Measurements from ENCODE around the gene ABCA10. TPM values are rescaled to one million over a fixed set of nuclear protein-coding genes. Genes with fewer than 3 reads are reported as not detected.

The ABCA10 gene
- total and polyA plus RNA-seq, 2 experiments from 2014 or later, result 0.11 to 0.23 TPM

DNA sequence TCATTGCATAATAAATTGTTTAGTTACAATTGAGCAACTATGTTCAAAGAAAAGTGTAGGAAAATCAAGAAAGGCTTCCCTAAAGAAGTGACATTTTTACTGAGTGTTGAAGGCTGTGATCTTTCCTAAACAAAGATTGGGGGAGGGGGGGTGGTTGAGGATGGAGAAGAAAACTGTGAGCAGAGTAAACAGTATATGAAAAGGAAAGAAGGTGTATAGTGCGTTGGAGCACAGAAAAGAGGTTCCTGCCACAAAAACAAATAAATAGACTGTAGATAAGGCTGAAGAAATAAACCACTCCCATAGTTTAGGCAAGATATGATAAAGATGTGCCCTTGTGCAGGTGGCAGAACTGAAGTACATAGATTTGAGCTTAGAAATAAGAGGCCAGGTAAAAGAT lies 8.5 kb downstream of the ABCA10 start:
- H3K4me1 ChIP-seq (ENCODE audit: insufficient read depth), result peaks cover 5% of the 10 kb centered on the region; the same call in 1 of the 2 replicates
- H3K9me2 ChIP-seq (ENCODE audit: insufficient read depth), result no peaks in the 10 kb centered on the region
- 85 to 93% methylated on average over 1 of the region's 1 CpG for WGBS, 2 experiments (ENCODE audit: low coverage in 1 of 2, low lambda C conversion rate in 2 of 2, missing lambda C conversion rate in 2 of 2)
- no peaks in the 10 kb centered on the region for H3K79me2 ChIP-seq (ENCODE audit: insufficient read depth)
- H4K20me1 ChIP-seq (ENCODE audit: insufficient read depth), result no peaks in the 10 kb centered on the region
- no peak overlapping the region for H3K4me2 ChIP-seq (ENCODE audit: unreplicated experiment)
- H3K9me3 ChIP-seq (ENCODE audit: low read depth), result no peaks in the 10 kb centered on the region
- no peak overlapping the region for H3K27ac ChIP-seq
- H3K4me3 ChIP-seq, result no peak overlapping the region
- H3K36me3 ChIP-seq (ENCODE audit: low read depth), result no peaks in the 10 kb centered on the region
- no peak overlapping the region for H2AFZ ChIP-seq
- no peaks in the 10 kb centered on the region for H3F3A ChIP-seq (ENCODE audit: insufficient read depth)
- H3K27me3 ChIP-seq (replicated peaks; ENCODE audit: insufficient read depth), result no peaks in the 10 kb centered on the region
- in situ Hi-C loops (cut with MboI), result no loop called here
- DNase-seq, result no peak
- TF ChIP-seq EZH2phosphoT487 (IDR thresholded peaks at IDR 0.05; ENCODE audit: insufficient read depth, low read depth) (no peak), EZH2 (IDR thresholded peaks at IDR 0.05; ENCODE audit: insufficient read depth, poor library complexity, severe bottlenecking) (no peak)
- no peak overlapping the region for H3K9ac ChIP-seq

DNA sequence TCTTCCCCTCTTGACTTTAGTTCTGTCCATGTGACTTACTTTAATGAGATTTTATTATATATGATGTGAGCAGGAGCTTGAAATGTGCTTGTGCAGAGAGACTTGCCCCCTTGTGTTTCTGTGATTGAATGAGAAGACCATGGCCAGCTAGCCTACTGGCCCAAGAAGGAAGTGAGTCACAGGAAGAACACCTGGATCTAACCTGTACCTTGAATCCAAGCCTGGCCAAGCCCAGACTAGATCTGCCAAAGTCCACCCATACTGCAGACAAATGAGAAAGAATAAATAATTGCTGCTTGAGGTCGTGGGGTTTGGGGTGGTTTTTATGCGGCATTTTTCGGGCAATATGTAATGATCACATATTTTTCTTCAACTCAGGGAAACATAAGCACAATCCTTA lies 9.6 kb downstream of the ABCA10 start:
- H3K9ac ChIP-seq, result no peak overlapping the region
- no peak overlapping the region for H3K4me3 ChIP-seq
- no peak overlapping the region for H3K27ac ChIP-seq
- no peak overlapping the region for H3K4me2 ChIP-seq (ENCODE audit: unreplicated experiment)
- H4K20me1 ChIP-seq (ENCODE audit: insufficient read depth), result no peaks in the 10 kb centered on the region
- no peaks in the 10 kb centered on the region for H3K9me2 ChIP-seq (ENCODE audit: insufficient read depth)
- no peaks in the 10 kb centered on the region for H3K36me3 ChIP-seq (ENCODE audit: low read depth)
- H2AFZ ChIP-seq, result no peak overlapping the region
- no peaks in the 10 kb centered on the region for H3K9me3 ChIP-seq (ENCODE audit: low read depth)
- no peaks in the 10 kb centered on the region for H3K27me3 ChIP-seq (replicated peaks; ENCODE audit: insufficient read depth)
- TF ChIP-seq EZH2 (IDR thresholded peaks at IDR 0.05; ENCODE audit: insufficient read depth, poor library complexity, severe bottlenecking), result no peak
- TF ChIP-seq EZH2phosphoT487 (IDR thresholded peaks at IDR 0.05; ENCODE audit: insufficient read depth, low read depth), result no peak
- in situ Hi-C loops (cut with MboI), result no loop called here
- 82 to 83% methylated on average over 3 of the region's 3 CpGs for WGBS, 2 experiments (ENCODE audit: low coverage in 1 of 2, low lambda C conversion rate in 2 of 2, missing lambda C conversion rate in 2 of 2)
- H3K4me1 ChIP-seq (ENCODE audit: insufficient read depth), result peaks cover 3% of the 10 kb centered on the region; the same call in 1 of the 2 replicates
- DNase-seq, result no peak
- no peaks in the 10 kb centered on the region for H3K79me2 ChIP-seq (ENCODE audit: insufficient read depth)
- H3F3A ChIP-seq (ENCODE audit: insufficient read depth), result no peaks in the 10 kb centered on the region

DNA sequence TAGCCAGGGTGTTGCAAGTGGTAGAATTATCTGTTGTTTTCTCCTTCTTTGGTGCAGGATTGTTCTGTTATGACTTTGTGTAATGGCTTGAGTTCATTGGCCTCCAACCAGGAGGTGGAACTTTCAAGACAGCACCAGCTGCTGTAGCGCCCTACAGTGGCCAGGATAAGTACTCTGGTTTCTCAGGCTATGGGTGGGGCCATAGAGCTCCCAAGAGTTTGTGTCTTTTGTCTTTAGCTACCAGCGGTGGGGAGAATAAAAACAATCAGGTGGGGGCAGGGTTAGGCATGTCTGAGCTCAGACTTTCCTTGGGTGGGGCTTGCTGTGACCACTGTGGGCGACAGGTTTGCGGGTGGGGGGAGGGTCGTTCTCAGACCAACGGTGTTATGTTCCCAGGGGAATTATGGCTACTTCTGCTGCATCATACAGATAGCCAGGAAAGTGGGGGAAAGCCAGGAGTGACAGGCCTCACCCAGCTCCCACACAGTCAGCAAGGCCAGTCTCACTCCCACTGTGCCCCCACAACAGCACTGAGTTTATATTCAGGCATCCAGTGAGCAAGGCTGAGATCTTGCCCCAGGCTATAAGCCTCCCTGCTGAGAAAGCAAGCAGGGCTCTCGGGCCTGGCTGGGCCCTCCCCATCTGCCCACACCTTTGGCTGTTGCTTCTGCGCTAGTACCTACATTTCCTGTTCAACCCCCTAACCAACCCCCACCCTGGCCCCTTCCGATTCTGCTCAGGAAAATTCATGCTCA lies 15.4 kb downstream of the ABCA10 start:
- H3K36me3 ChIP-seq (ENCODE audit: low read depth), result no peaks in the 10 kb centered on the region
- H3K9ac ChIP-seq, result no peak overlapping the region
- H2AFZ ChIP-seq, result no peak overlapping the region
- no peaks in the 10 kb centered on the region for H3F3A ChIP-seq (ENCODE audit: insufficient read depth)
- no peaks in the 10 kb centered on the region for H3K4me1 ChIP-seq (ENCODE audit: insufficient read depth)
- H3K27me3 ChIP-seq (replicated peaks; ENCODE audit: insufficient read depth), result no peaks in the 10 kb centered on the region
- TF ChIP-seq EZH2phosphoT487 (IDR thresholded peaks at IDR 0.05; ENCODE audit: insufficient read depth, low read depth), result no peak
- no peak for TF ChIP-seq EZH2 (IDR thresholded peaks at IDR 0.05; ENCODE audit: insufficient read depth, poor library complexity, severe bottlenecking)
- no peak overlapping the region for H3K4me2 ChIP-seq (ENCODE audit: unreplicated experiment)
- DNase-seq, result no peak
- no peaks in the 10 kb centered on the region for H3K79me2 ChIP-seq (ENCODE audit: insufficient read depth)
- H3K4me3 ChIP-seq, result no peak overlapping the region
- H3K9me3 ChIP-seq (ENCODE audit: low read depth), result no peaks in the 10 kb centered on the region
- in situ Hi-C loops (cut with MboI), result no loop called here
- no peaks in the 10 kb centered on the region for H3K9me2 ChIP-seq (ENCODE audit: insufficient read depth)
- no peaks in the 10 kb centered on the region for H4K20me1 ChIP-seq (ENCODE audit: insufficient read depth)
- no peak overlapping the region for H3K27ac ChIP-seq
- 77 to 85% methylated on average over 8 to 9 of the region's 9 CpGs for WGBS, 2 experiments (ENCODE audit: low coverage in 1 of 2, low lambda C conversion rate in 2 of 2, missing lambda C conversion rate in 2 of 2)

DNA sequence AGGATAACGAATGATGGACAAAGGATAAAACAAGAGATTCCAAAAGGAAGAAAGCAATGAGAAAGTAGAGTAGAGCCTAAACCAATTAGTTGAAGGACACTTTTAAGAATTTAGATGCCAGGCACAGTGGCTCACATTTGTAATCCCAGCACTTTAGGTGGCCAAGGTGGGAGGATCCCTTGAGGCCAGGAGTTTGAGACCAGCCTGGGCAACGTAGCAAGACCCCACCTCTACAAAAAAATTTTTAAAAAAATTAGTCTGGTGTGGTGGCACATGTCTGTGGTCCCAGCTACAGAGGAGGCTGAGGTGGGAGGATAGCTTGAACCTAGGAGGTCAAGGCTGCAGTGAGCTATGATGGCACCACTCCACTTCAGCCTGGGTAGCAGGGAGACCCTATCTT lies 20.0 kb downstream of the ABCA10 start:
- Histone ChIP-seq H3F3A (ENCODE audit: insufficient read depth) (no peaks in the 10 kb centered on the region), H3K4me3 (no peak overlapping the region), H4K20me1 (ENCODE audit: insufficient read depth) (no peaks in the 10 kb centered on the region), H3K27ac (no peak overlapping the region), H3K36me3 (ENCODE audit: low read depth) (no peaks in the 10 kb centered on the region), H3K27me3 (replicated peaks; ENCODE audit: insufficient read depth) (no peaks in the 10 kb centered on the region), H3K4me1 (ENCODE audit: insufficient read depth) (no peaks in the 10 kb centered on the region), H3K9me2 (ENCODE audit: insufficient read depth) (no peaks in the 10 kb centered on the region), H3K9me3 (ENCODE audit: low read depth) (no peaks in the 10 kb centered on the region), H3K4me2 (ENCODE audit: unreplicated experiment) (no peak overlapping the region), H3K79me2 (ENCODE audit: insufficient read depth) (no peaks in the 10 kb centered on the region), H3K9ac (no peak overlapping the region), H2AFZ (no peak overlapping the region)
- TF ChIP-seq EZH2phosphoT487 (IDR thresholded peaks at IDR 0.05; ENCODE audit: insufficient read depth, low read depth), result no peak
- no peak for TF ChIP-seq EZH2 (IDR thresholded peaks at IDR 0.05; ENCODE audit: insufficient read depth, poor library complexity, severe bottlenecking)
- no peak for DNase-seq
- in situ Hi-C loops (cut with MboI), result no loop called here
- 60 to 83% methylated on average over 2 of the region's 2 CpGs for WGBS, 2 experiments (ENCODE audit: low coverage in 1 of 2, low lambda C conversion rate in 2 of 2, missing lambda C conversion rate in 2 of 2)

All from GM23248 (cell line).